GM13977 (cell line): ENCODE data around the gene NOL4L.
A peak's percentile ranks its signal among the peaks of the same experiment; 100 is the strongest.

Source experiments
- DNase-seq: peaks from one replicate; pipeline ENCODE4 v3.0.0; 2012; ENCODE audit warnings: low spot score
- CTCF ChIP-seq: IDR thresholded peaks from 2 replicates; pipeline ENCODE4 v1.5.1; 2012; ENCODE audit warnings: mild to moderate bottlenecking, control low read depth; ENCODE audit not compliant: insufficient read depth; ENCODE audit errors: extremely low read depth, missing control alignments
- in situ Hi-C: fragments of 300-500 bp; cut with MboI; formaldehyde crosslinking; loops from one replicate; pipeline ENCODE4 v1.12.0; 2022; ENCODE audit warnings: low sequenced_read_pairs, low pct_unique_long_range_greater_than_20kb, mixed read lengths, inconsistent platforms; ENCODE audit not compliant: unreplicated experiment

The NOL4L gene

GRCh38 chr20:32490942-32491763, 94.0 kb downstream of the NOL4L start:
- DNase-seq = no peak
- in situ Hi-C loops = no loop called here
- TF ChIP-seq CTCF = no peak

GRCh38 chr20:32488066-32488838, 96.9 kb downstream of the NOL4L start:
- DNase-seq = no peak
- no peak for TF ChIP-seq CTCF
- in situ Hi-C loops = no loop called here

GRCh38 chr20:32487381-32487780, 97.8 kb downstream of the NOL4L start:
- DNase-seq = no peak
- TF ChIP-seq CTCF = no peak
- in situ Hi-C loops = no loop called here

- TF ChIP-seq CTCF = no peak
- DNase-seq = no peak
- in situ Hi-C loops = no loop called here
These were observed 99.2 kb downstream of the NOL4L start for GRCh38 chr20:32485770-32486478.

GRCh38 chr20:32484958-32485769, 100.0 kb downstream of the NOL4L start:
- in situ Hi-C loops = no loop called here
- peak; percentile 82 for DNase-seq
- TF ChIP-seq CTCF = peak; percentile 80

- peak; percentile 39 for DNase-seq
- in situ Hi-C loops = no loop called here
- TF ChIP-seq CTCF = no peak
These were observed 100.7 kb downstream of the NOL4L start for GRCh38 chr20:32484225-32484957.
